ENCODE data around the gene ZNF837. TPM values are rescaled to one million over a fixed set of nuclear protein-coding genes. Genes with fewer than 3 reads are reported as not detected.

The ZNF837 gene
- total and polyA plus RNA-seq, 2 of the 13 experiments (the other 11 are each of a cell fraction or from before 2014, with no cell fraction given), result 0.29 to 1.3 TPM

DNA sequence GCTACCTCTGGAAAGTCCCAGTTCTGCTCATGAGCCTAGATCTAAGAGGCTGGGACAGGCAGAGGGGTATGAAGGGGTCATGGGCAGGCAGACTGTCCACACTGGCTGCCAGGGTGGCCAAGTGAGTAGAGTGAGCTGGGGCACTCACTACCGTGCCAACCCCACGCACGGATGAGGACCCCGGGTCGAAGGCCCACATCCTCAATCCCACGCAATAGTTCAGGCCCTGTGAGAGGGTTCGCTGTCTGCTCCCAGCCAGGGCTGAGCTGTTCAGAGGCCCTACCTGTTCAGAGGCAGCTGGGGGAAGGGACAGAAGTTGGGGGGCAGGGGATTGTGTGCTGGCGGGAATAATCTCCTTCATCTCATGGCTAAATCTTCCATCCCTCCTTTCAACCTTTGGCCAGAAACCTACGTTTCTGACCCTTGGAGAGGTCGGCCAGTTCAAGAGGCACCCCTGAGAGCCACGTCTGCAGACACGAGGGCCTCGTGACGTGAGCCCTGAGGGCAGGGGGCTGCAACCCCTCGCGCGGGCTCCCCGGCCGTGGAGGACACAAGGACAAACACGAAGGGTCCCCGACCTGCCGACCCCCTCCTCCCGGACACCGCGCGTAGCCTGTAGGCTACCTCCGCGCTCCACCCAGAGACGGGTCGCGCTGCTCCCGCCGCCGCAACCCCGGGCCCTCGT, 5.2 kb upstream of the ZNF837 start (continued):
- TF ChIP-seq, protein P1, sequence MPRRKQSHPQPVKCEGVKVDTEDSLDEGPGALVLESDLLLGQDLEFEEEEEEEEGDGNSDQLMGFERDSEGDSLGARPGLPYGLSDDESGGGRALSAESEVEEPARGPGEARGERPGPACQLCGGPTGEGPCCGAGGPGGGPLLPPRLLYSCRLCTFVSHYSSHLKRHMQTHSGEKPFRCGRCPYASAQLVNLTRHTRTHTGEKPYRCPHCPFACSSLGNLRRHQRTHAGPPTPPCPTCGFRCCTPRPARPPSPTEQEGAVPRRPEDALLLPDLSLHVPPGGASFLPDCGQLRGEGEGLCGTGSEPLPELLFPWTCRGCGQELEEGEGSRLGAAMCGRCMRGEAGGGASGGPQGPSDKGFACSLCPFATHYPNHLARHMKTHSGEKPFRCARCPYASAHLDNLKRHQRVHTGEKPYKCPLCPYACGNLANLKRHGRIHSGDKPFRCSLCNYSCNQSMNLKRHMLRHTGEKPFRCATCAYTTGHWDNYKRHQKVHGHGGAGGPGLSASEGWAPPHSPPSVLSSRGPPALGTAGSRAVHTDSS (CRISPR knock-in tag; conservative IDR thresholded peaks at IDR 0.05), result no peak
- TF ChIP-seq ZNF501 (CRISPR knock-in tag; IDR thresholded peaks at IDR 0.05), result peak; percentile 82; the same call in 1 of the 2 replicates
- 0 out of 2 replicates have a peak, but pooled peaks have one; percentile 78 for TF ChIP-seq ZNF234 (CRISPR knock-in tag; conservative IDR thresholded peaks at IDR 0.05)
- TF ChIP-seq ZNF282 (IDR thresholded peaks at IDR 0.05; ENCODE audit: partially characterized antibody), result no peak
- TF ChIP-seq SOX13 (IDR thresholded peaks at IDR 0.05), result no peak
- TF ChIP-seq SOX13 (CRISPR knock-in tag; conservative IDR thresholded peaks at IDR 0.05 in 1 of 2, IDR thresholded peaks at IDR 0.05 in 1 of 2), result no peak
- TF ChIP-seq, protein P2, sequence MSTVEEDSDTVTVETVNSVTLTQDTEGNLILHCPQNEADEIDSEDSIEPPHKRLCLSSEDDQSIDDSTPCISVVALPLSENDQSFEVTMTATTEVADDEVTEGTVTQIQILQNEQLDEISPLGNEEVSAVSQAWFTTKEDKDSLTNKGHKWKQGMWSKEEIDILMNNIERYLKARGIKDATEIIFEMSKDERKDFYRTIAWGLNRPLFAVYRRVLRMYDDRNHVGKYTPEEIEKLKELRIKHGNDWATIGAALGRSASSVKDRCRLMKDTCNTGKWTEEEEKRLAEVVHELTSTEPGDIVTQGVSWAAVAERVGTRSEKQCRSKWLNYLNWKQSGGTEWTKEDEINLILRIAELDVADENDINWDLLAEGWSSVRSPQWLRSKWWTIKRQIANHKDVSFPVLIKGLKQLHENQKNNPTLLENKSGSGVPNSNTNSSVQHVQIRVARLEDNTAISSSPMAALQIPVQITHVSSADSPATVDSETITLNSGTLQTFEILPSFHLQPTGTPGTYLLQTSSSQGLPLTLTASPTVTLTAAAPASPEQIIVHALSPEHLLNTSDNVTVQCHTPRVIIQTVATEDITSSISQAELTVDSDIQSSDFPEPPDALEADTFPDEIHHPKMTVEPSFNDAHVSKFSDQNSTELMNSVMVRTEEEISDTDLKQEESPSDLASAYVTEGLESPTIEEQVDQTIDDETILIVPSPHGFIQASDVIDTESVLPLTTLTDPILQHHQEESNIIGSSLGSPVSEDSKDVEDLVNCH (CRISPR knock-in tag; IDR thresholded peaks at IDR 0.05), result 0 out of 2 replicates have a peak, but pooled peaks have one; percentile 48
- TF ChIP-seq POLR2A (IDR thresholded peaks at IDR 0.05; ENCODE audit: insufficient read depth in 1 of 2, low read depth in 2 of 2, low read length in 2 of 2), result peak in 1 of 2 experiments; percentile 23; a peak in 1 of 4 replicates
- TF ChIP-seq, protein P3, sequence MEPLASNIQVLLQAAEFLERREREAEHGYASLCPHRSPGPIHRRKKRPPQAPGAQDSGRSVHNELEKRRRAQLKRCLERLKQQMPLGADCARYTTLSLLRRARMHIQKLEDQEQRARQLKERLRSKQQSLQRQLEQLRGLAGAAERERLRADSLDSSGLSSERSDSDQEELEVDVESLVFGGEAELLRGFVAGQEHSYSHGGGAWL (CRISPR knock-in tag; IDR thresholded peaks at IDR 0.05), result no peak
- TF ChIP-seq, protein P4, sequence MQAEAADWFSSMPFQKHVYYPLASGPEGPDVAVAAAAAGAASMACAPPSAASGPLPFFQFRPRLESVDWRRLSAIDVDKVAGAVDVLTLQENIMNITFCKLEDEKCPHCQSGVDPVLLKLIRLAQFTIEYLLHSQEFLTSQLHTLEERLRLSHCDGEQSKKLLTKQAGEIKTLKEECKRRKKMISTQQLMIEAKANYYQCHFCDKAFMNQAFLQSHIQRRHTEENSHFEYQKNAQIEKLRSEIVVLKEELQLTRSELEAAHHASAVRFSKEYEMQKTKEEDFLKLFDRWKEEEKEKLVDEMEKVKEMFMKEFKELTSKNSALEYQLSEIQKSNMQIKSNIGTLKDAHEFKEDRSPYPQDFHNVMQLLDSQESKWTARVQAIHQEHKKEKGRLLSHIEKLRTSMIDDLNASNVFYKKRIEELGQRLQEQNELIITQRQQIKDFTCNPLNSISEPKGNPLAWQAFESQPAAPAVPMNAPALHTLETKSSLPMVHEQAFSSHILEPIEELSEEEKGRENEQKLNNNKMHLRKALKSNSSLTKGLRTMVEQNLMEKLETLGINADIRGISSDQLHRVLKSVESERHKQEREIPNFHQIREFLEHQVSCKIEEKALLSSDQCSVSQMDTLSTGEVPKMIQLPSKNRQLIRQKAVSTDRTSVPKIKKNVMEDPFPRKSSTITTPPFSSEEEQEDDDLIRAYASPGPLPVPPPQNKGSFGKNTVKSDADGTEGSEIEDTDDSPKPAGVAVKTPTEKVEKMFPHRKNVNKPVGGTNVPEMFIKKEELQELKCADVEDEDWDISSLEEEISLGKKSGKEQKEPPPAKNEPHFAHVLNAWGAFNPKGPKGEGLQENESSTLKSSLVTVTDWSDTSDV (CRISPR knock-in tag; IDR thresholded peaks at IDR 0.05), result no peak
- TF ChIP-seq CREB1 (IDR thresholded peaks at IDR 0.05), result 0 out of 2 replicates have a peak, but pooled peaks have one; percentile 17
- no peak for TF ChIP-seq CREB1 (CRISPR knock-in tag; IDR thresholded peaks at IDR 0.05)
- no peak for TF ChIP-seq POLR2AphosphoS2 (IDR thresholded peaks at IDR 0.05; ENCODE audit: low read depth, low read length)
- TF ChIP-seq ZNF790 (CRISPR knock-in tag; IDR thresholded peaks at IDR 0.05; ENCODE audit: borderline replicate concordance), result no peak
- TF ChIP-seq ZNF484 (CRISPR knock-in tag; IDR thresholded peaks at IDR 0.05; ENCODE audit: borderline replicate concordance, low read depth), result 0 out of 2 replicates have a peak, but pooled peaks have one; percentile 49
- no peak for TF ChIP-seq NR3C1 (CRISPR knock-in tag; IDR thresholded peaks at IDR 0.05)
- TF ChIP-seq ZSCAN31 (CRISPR knock-in tag; IDR thresholded peaks at IDR 0.05; ENCODE audit: low read depth), result peak; percentile 5; the same call in 1 of the 2 replicates
- TF ChIP-seq TEAD3 (CRISPR knock-in tag; optimal IDR thresholded peaks at IDR 0.05; ENCODE audit: borderline replicate concordance), result no peak
- peak; percentile 90; the same call in 1 of the 2 replicates for TF ChIP-seq ZNF761 (CRISPR knock-in tag; conservative IDR thresholded peaks at IDR 0.05)
- TF ChIP-seq KDM1A (CRISPR knock-in tag; IDR thresholded peaks at IDR 0.05), result no peak
- no peak for TF ChIP-seq AGO2 (optimal IDR thresholded peaks at IDR 0.05; ENCODE audit: low read depth, low read length)
- no peak for TF ChIP-seq U2AF2 (IDR thresholded peaks at IDR 0.05; ENCODE audit: low read depth, low read length)
- no peak for TF ChIP-seq IRX3 (CRISPR knock-in tag; IDR thresholded peaks at IDR 0.05; ENCODE audit: borderline replicate concordance, low read depth)
